Keratinocyte (primary cell): ENCODE results near the gene NAA25. TPM values are rescaled to one million over a fixed set of nuclear protein-coding genes. Genes with fewer than 3 reads are reported as not detected.
A peak's percentile ranks its signal among the peaks of the same experiment; 100 is the strongest.

Experiments used
- DNase-seq: peaks from one replicate; pipeline ENCODE4 v3.0.0-alpha.2; 2011; ENCODE audit warnings: low read depth, missing footprints, low spot score
- FAIRE-seq: peaks from 2 replicates; lab custom pipeline; 2011; peaks lifted over from hg19 to GRCh38; lab: Jason Lieb, UNC
- H2AFZ ChIP-seq: 2 replicates; pipeline ENCODE4 v1.6.0; 2012; ENCODE audit warnings: low read length, control low read depth, inconsistent platforms; ENCODE audit not compliant: control insufficient read depth
- H3K27ac ChIP-seq: 2 replicates; pipeline ENCODE4 v1.5.1; 2011; ENCODE audit warnings: low read length; ENCODE audit not compliant: control insufficient read depth, insufficient read depth
- H3K27me3 ChIP-seq: 3 replicates; pipeline ENCODE4 v1.6.0; 2011; ENCODE audit warnings: low read length; ENCODE audit not compliant: control insufficient read depth, insufficient read depth; ENCODE audit errors: extremely low read depth
- H3K36me3 ChIP-seq, 2 experiments: 2 replicates in 1 of 2; 3 replicates in 1 of 2; pipeline ENCODE4 v1.5.1; 2011; ENCODE audit warnings: low read length in 2 of 2, mild to moderate bottlenecking in 1 of 2; ENCODE audit not compliant: control insufficient read depth in 2 of 2, insufficient read depth in 2 of 2; ENCODE audit errors: extremely low read depth in 1 of 2
- H3K4me1 ChIP-seq: 3 replicates; pipeline ENCODE4 v1.5.1; 2011; ENCODE audit warnings: low read length; ENCODE audit not compliant: control insufficient read depth, insufficient read depth; ENCODE audit errors: extremely low read depth
- H3K4me2 ChIP-seq: 3 replicates; pipeline ENCODE4 v1.6.0; 2011; ENCODE audit warnings: low read depth, low read length; ENCODE audit not compliant: control insufficient read depth, insufficient read depth; ENCODE audit errors: extremely low read depth
- H3K4me3 ChIP-seq, 3 experiments: fragments of 200-600 bp in 1 of 3; sonication (generic) in 1 of 3; 2 replicates in 2 of 3; 3 replicates in 1 of 3; pipeline ENCODE4 v1.5.1; 2011 to 2016; ENCODE audit warnings: low read length in 3 of 3, mild to moderate bottlenecking in 3 of 3, control low read depth in 2 of 3, inconsistent platforms in 1 of 3, low read depth in 1 of 3, mixed read lengths in 1 of 3, mixed run types in 1 of 3, moderate library complexity in 1 of 3; ENCODE audit not compliant: control insufficient read depth in 2 of 3, insufficient read depth in 2 of 3; ENCODE audit errors: extremely low read depth in 1 of 3
- H3K79me2 ChIP-seq: 2 replicates; pipeline ENCODE4 v1.6.0; 2012; ENCODE audit warnings: low read length; ENCODE audit not compliant: control insufficient read depth, insufficient read depth
- H3K9ac ChIP-seq: 3 replicates; pipeline ENCODE4 v1.6.0; 2011; ENCODE audit warnings: low read length; ENCODE audit not compliant: control insufficient read depth, insufficient read depth; ENCODE audit errors: extremely low read depth
- H3K9me1 ChIP-seq: 3 replicates; pipeline ENCODE4 v1.6.0; 2011; ENCODE audit warnings: low read length; ENCODE audit not compliant: control insufficient read depth, insufficient read depth; ENCODE audit errors: extremely low read depth
- H3K9me3 ChIP-seq: 2 replicates; pipeline ENCODE4 v1.5.1; 2012; ENCODE audit warnings: low read depth, low read length; ENCODE audit not compliant: control insufficient read depth
- H4K20me1 ChIP-seq: 3 replicates; pipeline ENCODE4 v1.6.0; 2011; ENCODE audit warnings: low read length; ENCODE audit not compliant: control insufficient read depth, insufficient read depth; ENCODE audit errors: extremely low read depth
- EZH2 ChIP-seq: IDR thresholded peaks from one replicate; pipeline ENCODE4 v1.6.1; 2012; ENCODE audit warnings: inconsistent platforms, mild to moderate bottlenecking, low read length, moderate library complexity
- dilution Hi-C: fragments of 300-500 bp; cut with MboI; formaldehyde crosslinking; loops from one replicate; pipeline ENCODE4 v1.7.0; 2020; ENCODE audit warnings: low sequenced_read_pairs; ENCODE audit not compliant: extremely low pct_ligation_motif_present
- polyA minus RNA-seq, 3 experiments: library from RNA; depleted of rRNA, polyadenylated mRNA; stranded (reverse); fragments of >200 nt; gene quantifications; 1 replicate in 1 of 3; 2 replicates in 1 of 3; 3 replicates in 1 of 3; pipeline ENCODE4 v1.2.3, GENCODE V29; 2011
- polyA plus RNA-seq, 5 experiments: library from polyadenylated mRNA; depleted of rRNA in 3 of 5; stranded (reverse) in 3 of 5; stranded (forward) in 1 of 5; unstranded in 1 of 5; fragments of >200 nt; gene quantifications; 1 replicate in 1 of 5; 2 replicates in 3 of 5; 3 replicates in 1 of 5; pipeline versions ENCODE4 v1.2.1 to v1.2.3, GENCODE V29; 2011 to 2012; ENCODE audit warnings: missing spikeins in 2 of 5, low read depth in 1 of 5, low replicate concordance in 1 of 5
- TF ChIP-seq, protein P1 (sequence below), 3 experiments: IDR thresholded peaks in 1 of 3; conservative IDR thresholded peaks in 1 of 3; optimal IDR thresholded peaks in 1 of 3; 2 replicates in 2 of 3; 3 replicates in 1 of 3; pipeline versions ENCODE3 to v1.5.1; 2011; ENCODE audit warnings: low read length in 3 of 3, mild to moderate bottlenecking in 3 of 3, moderate library complexity in 2 of 3, control low read depth in 1 of 3, inconsistent platforms in 1 of 3; ENCODE audit not compliant: insufficient read depth in 2 of 3; ENCODE audit errors: extremely low read depth in 1 of 3

NAA25 gene
- polyA plus RNA-seq (18.9 to 26.1 TPM (median 20.3 TPM) in 3 replicates), polyA minus RNA-seq (20.6 to 47.8 TPM (median 36.4 TPM) in 3 replicates)
- 16.4 TPM for polyA plus RNA-seq (2011; ENCODE audit: low read depth)
- 7.1 and 18.5 TPM in 2 replicates for polyA plus RNA-seq (2011; cell fraction: cytosol; rRNA removed)
- polyA plus RNA-seq (2011; cell fraction: nucleus; rRNA removed): 40.1 and 45.0 TPM in 2 replicates
- 12.6 and 13.3 TPM in 2 replicates for polyA plus RNA-seq (2012; ENCODE audit: low replicate concordance)
- 8.8 TPM for polyA minus RNA-seq (2011; cell fraction: cytosol; rRNA and poly(A)+ RNA removed)
- 24.4 and 54.2 TPM in 2 replicates for polyA minus RNA-seq (2011; cell fraction: nucleus; rRNA and poly(A)+ RNA removed)

- peak; percentile 55 for FAIRE-seq
- Histone ChIP-seq H3K36me3 (peaks cover 4 to 6% of the 10 kb centered on the region in 2 experiments), H3K9me1 (no peaks in the 10 kb centered on the region), H3K9me3 (no peaks in the 10 kb centered on the region), H4K20me1 (peaks cover 16% of the 10 kb centered on the region), H3K4me2 (peak within 1 kb of the TSS; percentile 90), H3K27me3 (no peaks in the 10 kb centered on the region), H3K4me3 (peak within 1 kb of the TSS; percentile 86 to 91 (median 89)), H3K4me1 (peaks cover 31% of the 10 kb centered on the region), H2AFZ (peak within 1 kb of the TSS; percentile 82), H3K9ac (peak within 1 kb of the TSS; percentile 93), H3K27ac (peak within 1 kb of the TSS; percentile 98), H3K79me2 (peaks cover 55% of the 10 kb centered on the region)
- DNase-seq: peak; percentile 73
- no peak for TF ChIP-seq EZH2
- TF ChIP-seq, protein P1, sequence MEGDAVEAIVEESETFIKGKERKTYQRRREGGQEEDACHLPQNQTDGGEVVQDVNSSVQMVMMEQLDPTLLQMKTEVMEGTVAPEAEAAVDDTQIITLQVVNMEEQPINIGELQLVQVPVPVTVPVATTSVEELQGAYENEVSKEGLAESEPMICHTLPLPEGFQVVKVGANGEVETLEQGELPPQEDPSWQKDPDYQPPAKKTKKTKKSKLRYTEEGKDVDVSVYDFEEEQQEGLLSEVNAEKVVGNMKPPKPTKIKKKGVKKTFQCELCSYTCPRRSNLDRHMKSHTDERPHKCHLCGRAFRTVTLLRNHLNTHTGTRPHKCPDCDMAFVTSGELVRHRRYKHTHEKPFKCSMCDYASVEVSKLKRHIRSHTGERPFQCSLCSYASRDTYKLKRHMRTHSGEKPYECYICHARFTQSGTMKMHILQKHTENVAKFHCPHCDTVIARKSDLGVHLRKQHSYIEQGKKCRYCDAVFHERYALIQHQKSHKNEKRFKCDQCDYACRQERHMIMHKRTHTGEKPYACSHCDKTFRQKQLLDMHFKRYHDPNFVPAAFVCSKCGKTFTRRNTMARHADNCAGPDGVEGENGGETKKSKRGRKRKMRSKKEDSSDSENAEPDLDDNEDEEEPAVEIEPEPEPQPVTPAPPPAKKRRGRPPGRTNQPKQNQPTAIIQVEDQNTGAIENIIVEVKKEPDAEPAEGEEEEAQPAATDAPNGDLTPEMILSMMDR (optimal IDR thresholded peaks at IDR 0.05 in 1 of 3, IDR thresholded peaks at IDR 0.05 in 1 of 3, conservative IDR thresholded peaks at IDR 0.05 in 1 of 3; ENCODE audit: extremely low read depth in 1 of 3, insufficient read depth in 2 of 3, low read length in 3 of 3): no peak
- dilution Hi-C loops: no loop called here
These were observed at the start of gene NAA25 for GRCh38 chr12:112108202-112109079. TSS of gene NAA25 (minus strand) at chr12:112108783. CDS start at chr12:112108773, 10 bp downstream.

- TF ChIP-seq, protein P1 (optimal IDR thresholded peaks at IDR 0.05 in 1 of 3, IDR thresholded peaks at IDR 0.05 in 1 of 3, conservative IDR thresholded peaks at IDR 0.05 in 1 of 3; ENCODE audit: extremely low read depth in 1 of 3, insufficient read depth in 2 of 3, low read length in 3 of 3): no peak
- no peak for TF ChIP-seq EZH2
- dilution Hi-C loops: no loop called here
- Histone ChIP-seq H3K4me1 (peaks cover 3% of the 10 kb centered on the region), H3K9me1 (no peaks in the 10 kb centered on the region), H2AFZ (no peak overlapping the region), H3K36me3 (peaks cover 16 to 32% of the 10 kb centered on the region in 2 experiments), H3K9me3 (no peaks in the 10 kb centered on the region), H3K79me2 (no peaks in the 10 kb centered on the region), H3K4me2 (no peak overlapping the region), H3K27ac (no peak overlapping the region), H3K27me3 (no peaks in the 10 kb centered on the region), H3K9ac (no peak overlapping the region), H4K20me1 (no peaks in the 10 kb centered on the region), H3K4me3 (no peak overlapping the region)
- FAIRE-seq: no peak
- no peak for DNase-seq
These were observed 45.3 kb upstream of the NAA25 start for GRCh38 chr12:112153893-112154219.
